ENCODE data around the gene STK38L.
A peak's percentile ranks its signal among the peaks of the same experiment; 100 is the strongest.

The STK38L gene

GRCh38 chr12:27334721-27335082 lies 90.6 kb downstream of the STK38L start:
- H3K36me3 ChIP-seq: no peaks in the 10 kb centered on the region
- no peaks in the 10 kb centered on the region for H3K27me3 ChIP-seq (ENCODE audit: insufficient read depth, low read depth, severe bottlenecking)
- no peaks in the 10 kb centered on the region for H3K9me3 ChIP-seq (ENCODE audit: severe bottlenecking)
- TF ChIP-seq, protein P1, sequence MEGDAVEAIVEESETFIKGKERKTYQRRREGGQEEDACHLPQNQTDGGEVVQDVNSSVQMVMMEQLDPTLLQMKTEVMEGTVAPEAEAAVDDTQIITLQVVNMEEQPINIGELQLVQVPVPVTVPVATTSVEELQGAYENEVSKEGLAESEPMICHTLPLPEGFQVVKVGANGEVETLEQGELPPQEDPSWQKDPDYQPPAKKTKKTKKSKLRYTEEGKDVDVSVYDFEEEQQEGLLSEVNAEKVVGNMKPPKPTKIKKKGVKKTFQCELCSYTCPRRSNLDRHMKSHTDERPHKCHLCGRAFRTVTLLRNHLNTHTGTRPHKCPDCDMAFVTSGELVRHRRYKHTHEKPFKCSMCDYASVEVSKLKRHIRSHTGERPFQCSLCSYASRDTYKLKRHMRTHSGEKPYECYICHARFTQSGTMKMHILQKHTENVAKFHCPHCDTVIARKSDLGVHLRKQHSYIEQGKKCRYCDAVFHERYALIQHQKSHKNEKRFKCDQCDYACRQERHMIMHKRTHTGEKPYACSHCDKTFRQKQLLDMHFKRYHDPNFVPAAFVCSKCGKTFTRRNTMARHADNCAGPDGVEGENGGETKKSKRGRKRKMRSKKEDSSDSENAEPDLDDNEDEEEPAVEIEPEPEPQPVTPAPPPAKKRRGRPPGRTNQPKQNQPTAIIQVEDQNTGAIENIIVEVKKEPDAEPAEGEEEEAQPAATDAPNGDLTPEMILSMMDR (IDR thresholded peaks at IDR 0.05; ENCODE audit: low read depth, low read length): no peak
- no peak overlapping the region for H3K4me3 ChIP-seq (ENCODE audit: low read depth, low read length)
- H3K27ac ChIP-seq: no peak overlapping the region
- DNase-seq: no peak

- TF ChIP-seq, protein P1 (IDR thresholded peaks at IDR 0.05; ENCODE audit: low read depth, low read length): no peak
- Histone ChIP-seq H3K36me3 (no peaks in the 10 kb centered on the region), H3K27me3 (ENCODE audit: insufficient read depth, low read depth, severe bottlenecking) (no peaks in the 10 kb centered on the region), H3K27ac (no peak overlapping the region), H3K9me3 (ENCODE audit: severe bottlenecking) (no peaks in the 10 kb centered on the region), H3K4me3 (ENCODE audit: low read depth, low read length) (no peak overlapping the region)
- no peak for DNase-seq
Measured at GRCh38 chr12:27335364-27336281, 91.5 kb downstream of the STK38L start.

- Histone ChIP-seq H3K27me3 (ENCODE audit: insufficient read depth, low read depth, severe bottlenecking) (no peaks in the 10 kb centered on the region), H3K9me3 (ENCODE audit: severe bottlenecking) (no peaks in the 10 kb centered on the region), H3K4me3 (ENCODE audit: low read depth, low read length) (no peak overlapping the region), H3K36me3 (no peaks in the 10 kb centered on the region), H3K27ac (no peak overlapping the region)
- DNase-seq: no peak
- TF ChIP-seq, protein P1 (IDR thresholded peaks at IDR 0.05; ENCODE audit: low read depth, low read length): no peak
Measured at GRCh38 chr12:27336282-27336653, 92.2 kb downstream of the STK38L start.

DNA sequence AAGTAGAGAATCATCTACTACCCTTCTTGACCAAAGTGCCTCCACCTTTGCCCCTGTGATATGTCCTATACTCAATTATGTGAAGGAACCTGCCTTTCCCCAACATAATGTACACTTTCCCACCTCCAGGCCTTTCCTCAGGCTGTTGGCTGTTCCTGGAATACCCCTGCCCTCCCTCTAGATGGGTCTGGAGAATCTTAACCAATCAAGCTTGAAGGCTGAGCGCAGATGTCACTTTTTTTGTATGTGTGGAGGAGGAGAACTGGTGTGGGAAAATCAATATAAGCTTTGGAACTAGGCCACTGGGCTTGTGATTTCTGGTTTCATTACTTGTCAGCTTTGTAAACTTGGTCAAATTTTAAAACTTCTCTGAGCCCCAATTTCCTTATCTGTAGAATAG lies 93.3 kb downstream of the STK38L start:
- TF ChIP-seq, protein P1 (IDR thresholded peaks at IDR 0.05; ENCODE audit: low read depth, low read length): no peak
- no peaks in the 10 kb centered on the region for H3K9me3 ChIP-seq (ENCODE audit: severe bottlenecking)
- H3K4me3 ChIP-seq (ENCODE audit: low read depth, low read length): no peak overlapping the region
- no peak overlapping the region for H3K27ac ChIP-seq
- peak; percentile 29 for DNase-seq
- no peaks in the 10 kb centered on the region for H3K27me3 ChIP-seq (ENCODE audit: insufficient read depth, low read depth, severe bottlenecking)
- no peaks in the 10 kb centered on the region for H3K36me3 ChIP-seq

DNA sequence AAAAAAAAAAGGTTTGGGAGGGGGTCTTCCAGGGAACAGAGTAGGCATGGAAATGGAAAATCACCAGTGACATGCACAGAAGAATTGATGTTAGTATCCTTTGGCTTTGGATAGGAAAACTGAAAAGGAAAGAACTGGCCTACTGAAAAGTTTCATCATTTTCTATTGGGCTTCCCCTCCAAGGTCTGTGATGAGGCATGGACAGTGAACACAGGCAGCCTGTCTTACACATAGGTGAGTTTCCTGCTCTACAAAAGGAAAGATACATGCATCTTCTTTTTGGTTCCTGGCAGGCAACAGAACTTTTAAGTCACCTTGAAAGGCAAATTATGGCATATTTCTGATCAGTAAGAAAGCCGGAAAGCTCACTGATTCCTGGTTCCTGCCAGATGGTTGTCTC lies 94.4 kb downstream of the STK38L start:
- H3K27ac ChIP-seq: no peak overlapping the region
- no peaks in the 10 kb centered on the region for H3K36me3 ChIP-seq
- no peak overlapping the region for H3K4me3 ChIP-seq (ENCODE audit: low read depth, low read length)
- TF ChIP-seq, protein P1 (IDR thresholded peaks at IDR 0.05; ENCODE audit: low read depth, low read length): no peak
- no peaks in the 10 kb centered on the region for H3K9me3 ChIP-seq (ENCODE audit: severe bottlenecking)
- no peaks in the 10 kb centered on the region for H3K27me3 ChIP-seq (ENCODE audit: insufficient read depth, low read depth, severe bottlenecking)
- no peak for DNase-seq

GRCh38 chr12:27340971-27341370 lies 96.9 kb downstream of the STK38L start:
- Histone ChIP-seq H3K27me3 (ENCODE audit: insufficient read depth, low read depth, severe bottlenecking) (no peaks in the 10 kb centered on the region), H3K27ac (no peak overlapping the region), H3K36me3 (no peaks in the 10 kb centered on the region), H3K9me3 (ENCODE audit: severe bottlenecking) (no peaks in the 10 kb centered on the region), H3K4me3 (ENCODE audit: low read depth, low read length) (no peak overlapping the region)
- DNase-seq: no peak
- TF ChIP-seq, protein P1 (IDR thresholded peaks at IDR 0.05; ENCODE audit: low read depth, low read length): no peak
